K562 (cell line): ENCODE results near the gene BDP1. TPM values are rescaled to one million over a fixed set of nuclear protein-coding genes. Genes with fewer than 3 reads are reported as not detected.

Experiments
- CREB3L1 ChIP-seq: fragments of 450-650 bp; IDR thresholded peaks from 2 replicates; pipeline ENCODE4 v1.6.1; 2014; ENCODE audit warnings: low read depth, mild to moderate bottlenecking, moderate library complexity, borderline replicate concordance
- E2F1 ChIP-seq: sonication (generic); formaldehyde crosslinking; IDR thresholded peaks from 2 replicates; pipeline ENCODE4 v1.8.1; 2023; ENCODE audit warnings: mild to moderate bottlenecking, missing genetic modification reagents, moderate library complexity
- EP400 ChIP-seq: fragments of 450-650 bp; IDR thresholded peaks from 2 replicates; pipeline ENCODE4 v1.6.1; 2017; ENCODE audit warnings: antibody characterized with exemption, mild to moderate bottlenecking, moderate library complexity
- ETV5 ChIP-seq: sonication (generic); formaldehyde crosslinking; IDR thresholded peaks from 2 replicates; pipeline ENCODE4 v1.4.0; 2020; ENCODE audit warnings: low read depth, mild to moderate bottlenecking, missing genetic modification reagents
- HNRNPH1 ChIP-seq: fragments of 200-400 bp; formaldehyde crosslinking; optimal IDR thresholded peaks from 2 replicates; pipeline ENCODE3; 2017; ENCODE audit warnings: low read depth, mild to moderate bottlenecking, low read length, moderate library complexity
- HNRNPLL ChIP-seq: fragments of 200-400 bp; formaldehyde crosslinking; IDR thresholded peaks from 2 replicates; pipeline ENCODE4 v1.6.1; 2017; ENCODE audit warnings: low read length, low read depth, mild to moderate bottlenecking; ENCODE audit not compliant: poor library complexity, severe bottlenecking
- KDM5B ChIP-seq: fragments of 200-600 bp; sonication (generic); IDR thresholded peaks from 2 replicates; pipeline ENCODE4 v1.6.1; 2012; ENCODE audit warnings: low read depth, mild to moderate bottlenecking, moderate library complexity, low read length, control low read depth, inconsistent platforms; ENCODE audit not compliant: insufficient replicate concordance
- NBN ChIP-seq: fragments of 450-650 bp; IDR thresholded peaks from 2 replicates; pipeline ENCODE4 v1.6.1; 2016; ENCODE audit warnings: low read depth, mild to moderate bottlenecking
- NR2C1 ChIP-seq, 2 experiments: fragments of 450-650 bp; IDR thresholded peaks; 2 replicates each; pipeline ENCODE4 v1.6.1; 2017; ENCODE audit warnings: mild to moderate bottlenecking in 2 of 2, antibody characterized with exemption in 1 of 2, inconsistent platforms in 1 of 2, missing compliant biosample characterization in 1 of 2, missing genetic modification characterization in 1 of 2
- NR2C2 ChIP-seq, 2 experiments: fragments of 200-800 bp in 1 of 2; sonication (Bioruptor generic) in 1 of 2; sonication (generic) in 1 of 2; formaldehyde crosslinking in 1 of 2; IDR thresholded peaks; 2 replicates each; pipeline versions ENCODE4 v1.6.1 to v1.8.0; 2016 to 2022; ENCODE audit warnings: mild to moderate bottlenecking in 1 of 2, missing compliant biosample characterization in 1 of 2, missing genetic modification characterization in 1 of 2, missing genetic modification reagents in 1 of 2
- PHF20 ChIP-seq: fragments of 450-650 bp; IDR thresholded peaks from 2 replicates; pipeline ENCODE4 v1.6.1; 2018; ENCODE audit not compliant: partially characterized antibody
- PML ChIP-seq: IDR thresholded peaks from 2 replicates; pipeline ENCODE4 v1.6.1; 2012; ENCODE audit warnings: low read length, inconsistent platforms
- POU5F1 ChIP-seq: fragments of 150-350 bp; IDR thresholded peaks from 2 replicates; pipeline ENCODE4 v1.6.1; 2014; ENCODE audit warnings: borderline replicate concordance, low read length, low read depth, mild to moderate bottlenecking; ENCODE audit not compliant: partially characterized antibody
- SOX6 ChIP-seq: fragments of 450-650 bp; IDR thresholded peaks from 2 replicates; pipeline ENCODE4 v1.6.1; 2014; ENCODE audit warnings: mild to moderate bottlenecking
- STAT5A ChIP-seq: IDR thresholded peaks from 2 replicates; pipeline ENCODE4 v1.6.1; 2012; ENCODE audit warnings: low read length, inconsistent platforms, borderline replicate concordance
- TAF9B ChIP-seq: fragments of 450-650 bp; IDR thresholded peaks from 2 replicates; pipeline ENCODE4 v1.6.1; 2018; ENCODE audit warnings: mild to moderate bottlenecking; ENCODE audit not compliant: partially characterized antibody
- ZFPM2 ChIP-seq: fragments of 250-450 bp; sonication (Bioruptor Pico); IDR thresholded peaks from 2 replicates; pipeline ENCODE4 v1.5.1; 2022; ENCODE audit warnings: mild to moderate bottlenecking
- polyA plus RNA-seq, 8 experiments: library from polyadenylated mRNA; depleted of rRNA in 4 of 8; stranded (reverse) in 5 of 8; unstranded in 3 of 8; fragments of >200 nt; fragmentation: Nextera tagmentation in 2 of 8; fragmentation: Illumina TruSeq in 1 of 8; extraction: Ambion mirVana in 2 of 8; extraction: Trizol in 1 of 8; gene quantifications; 2 replicates each; pipeline versions ENCODE4 v1.2.1 to v1.2.3, GENCODE V29; 2011 to 2014; ENCODE audit warnings: inconsistent platforms in 1 of 8, missing spikeins in 1 of 8
- total RNA-seq, 7 experiments: library from RNA; depleted of rRNA in 6 of 7; stranded (reverse); fragments of >200 nt in 6 of 7; fragmentation: Illumina TruSeq in 2 of 7; extraction: Trizol in 2 of 7; gene quantifications; 2 replicates each; pipeline versions ENCODE4 v1.2.1 to v1.2.3, GENCODE V29; 2011 to 2021; ENCODE audit warnings: low replicate concordance in 1 of 7
- TF ChIP-seq, protein P1 (sequence below): fragments of 150-350 bp; conservative IDR thresholded peaks from 2 replicates; pipeline ENCODE4 v1.6.1; 2014; ENCODE audit warnings: low read length
- TF ChIP-seq, protein P2 (sequence below), 2 experiments: fragments of 450-650 bp in 1 of 2; sonication (generic) in 1 of 2; formaldehyde crosslinking in 1 of 2; IDR thresholded peaks in 1 of 2; conservative IDR thresholded peaks in 1 of 2; 2 replicates each; pipeline versions ENCODE4 v1.6.1 to v1.8.1; 2016 to 2023; ENCODE audit warnings: mild to moderate bottlenecking in 2 of 2, moderate library complexity in 2 of 2, inconsistent platforms in 1 of 2, missing genetic modification reagents in 1 of 2

Gene BDP1
- total and polyA plus RNA-seq, 9 of the 15 experiments (the other 6 are each of a cell fraction or from before 2014, with no cell fraction given): 6.9 to 47.3 (median 23.9) TPM

GRCh38 chr5:71455427-71456361 lies at the start of gene BDP1 (continued):
- TF ChIP-seq, protein P1, sequence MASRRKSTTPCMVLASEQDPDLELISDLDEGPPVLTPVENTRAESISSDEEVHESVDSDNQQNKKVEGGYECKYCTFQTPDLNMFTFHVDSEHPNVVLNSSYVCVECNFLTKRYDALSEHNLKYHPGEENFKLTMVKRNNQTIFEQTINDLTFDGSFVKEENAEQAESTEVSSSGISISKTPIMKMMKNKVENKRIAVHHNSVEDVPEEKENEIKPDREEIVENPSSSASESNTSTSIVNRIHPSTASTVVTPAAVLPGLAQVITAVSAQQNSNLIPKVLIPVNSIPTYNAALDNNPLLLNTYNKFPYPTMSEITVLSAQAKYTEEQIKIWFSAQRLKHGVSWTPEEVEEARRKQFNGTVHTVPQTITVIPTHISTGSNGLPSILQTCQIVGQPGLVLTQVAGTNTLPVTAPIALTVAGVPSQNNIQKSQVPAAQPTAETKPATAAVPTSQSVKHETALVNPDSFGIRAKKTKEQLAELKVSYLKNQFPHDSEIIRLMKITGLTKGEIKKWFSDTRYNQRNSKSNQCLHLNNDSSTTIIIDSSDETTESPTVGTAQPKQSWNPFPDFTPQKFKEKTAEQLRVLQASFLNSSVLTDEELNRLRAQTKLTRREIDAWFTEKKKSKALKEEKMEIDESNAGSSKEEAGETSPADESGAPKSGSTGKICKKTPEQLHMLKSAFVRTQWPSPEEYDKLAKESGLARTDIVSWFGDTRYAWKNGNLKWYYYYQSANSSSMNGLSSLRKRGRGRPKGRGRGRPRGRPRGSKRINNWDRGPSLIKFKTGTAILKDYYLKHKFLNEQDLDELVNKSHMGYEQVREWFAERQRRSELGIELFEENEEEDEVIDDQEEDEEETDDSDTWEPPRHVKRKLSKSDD: peak; percentile 57; the same call in 1 of the 2 replicates
- no peak for TF ChIP-seq HNRNPH1
- no peak for TF ChIP-seq ETV5
- peak; percentile 96 for TF ChIP-seq EP400
- peak; percentile 47; the same call in 1 of the 2 replicates for TF ChIP-seq CREB3L1
- 0 out of 2 replicates have a peak, but pooled peaks have one; percentile 57 for TF ChIP-seq PML
- 0 out of 2 replicates have a peak, but pooled peaks have one; percentile 53 for TF ChIP-seq E2F1 (CRISPR knock-in tag)
- peak; percentile 85 for TF ChIP-seq PHF20
- TF ChIP-seq KDM5B: peak; percentile 51
- peak; percentile 83 for TF ChIP-seq NR2C1 (IDR thresholded peaks at IDR 0.05)
- TF ChIP-seq NR2C1 (tag; IDR thresholded peaks at IDR 0.05): peak; percentile 82
- peak; percentile 90 for TF ChIP-seq TAF9B
- TF ChIP-seq, protein P2, sequence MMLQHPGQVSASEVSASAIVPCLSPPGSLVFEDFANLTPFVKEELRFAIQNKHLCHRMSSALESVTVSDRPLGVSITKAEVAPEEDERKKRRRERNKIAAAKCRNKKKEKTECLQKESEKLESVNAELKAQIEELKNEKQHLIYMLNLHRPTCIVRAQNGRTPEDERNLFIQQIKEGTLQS (IDR thresholded peaks at IDR 0.05): peak; percentile 98
- TF ChIP-seq, protein P2 (CRISPR knock-in tag; conservative IDR thresholded peaks at IDR 0.05): peak; percentile 91
- no peak; the same call in 1 of the 2 replicates for TF ChIP-seq STAT5A
- TF ChIP-seq SOX6: 0 out of 2 replicates have a peak, but pooled peaks have one; percentile 13
- TF ChIP-seq HNRNPLL: peak; percentile 49
- TF ChIP-seq POU5F1: peak; percentile 32
- no peak for TF ChIP-seq NR2C2 (CRISPR knock-in tag; IDR thresholded peaks at IDR 0.05)
- peak; percentile 87 for TF ChIP-seq NR2C2 (tag; IDR thresholded peaks at IDR 0.05)
- TF ChIP-seq NBN: peak; percentile 96
- no peak for TF ChIP-seq ZFPM2
